ENCODE results near the gene NDUFB10.

The NDUFB10 gene

DNA sequence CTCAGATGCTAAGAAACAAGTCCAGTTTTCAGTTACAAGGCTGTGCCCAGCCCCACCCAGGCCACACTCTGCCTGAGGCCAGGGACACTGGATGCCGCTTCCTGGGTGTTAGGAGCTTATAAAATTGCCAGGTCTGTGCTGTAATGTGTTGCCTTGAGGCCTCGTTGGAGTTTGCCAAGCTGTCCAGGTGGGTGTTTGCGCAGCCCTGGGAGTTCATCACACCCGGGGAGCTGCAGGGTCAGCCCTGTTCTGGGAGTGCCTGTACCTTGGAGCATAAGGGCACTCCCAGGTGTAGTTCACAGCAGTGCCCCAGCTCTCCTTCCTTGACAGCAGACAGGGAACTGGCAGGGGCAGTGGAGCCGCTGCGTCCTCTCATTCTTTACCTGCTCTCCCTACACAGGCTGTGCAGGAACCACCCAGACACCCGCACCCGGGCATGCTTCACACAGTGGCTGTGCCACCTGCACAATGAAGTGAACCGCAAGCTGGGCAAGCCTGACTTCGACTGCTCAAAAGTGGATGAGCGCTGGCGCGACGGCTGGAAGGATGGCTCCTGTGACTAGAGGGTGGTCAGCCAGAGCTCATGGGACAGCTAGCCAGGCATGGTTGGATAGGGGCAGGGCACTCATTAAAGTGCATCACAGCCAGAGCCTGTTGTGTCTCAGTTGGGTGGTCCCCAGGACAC is 26.3 kb downstream of the NDUFB10 start:
- Histone ChIP-seq H3K9me3 (ENCODE audit: insufficient read depth, low read length) (no peaks in the 10 kb centered on the region), H3K36me3 (ENCODE audit: insufficient read depth, insufficient read length, low read length) (peaks cover 30% of the 10 kb centered on the region), H3K4me3 (ENCODE audit: insufficient read length, low read depth) (peak overlapping the region; percentile 89), H3K27me3 (ENCODE audit: insufficient read depth, insufficient read length) (peaks cover 14% of the 10 kb centered on the region), H3K4me1 (ENCODE audit: insufficient read depth, insufficient read length) (peaks cover 38% of the 10 kb centered on the region), H3K9ac (ENCODE audit: insufficient read length, low read depth) (peak overlapping the region; percentile 61)
- no peak for DNase-seq (ENCODE audit: low read depth, low spot score)
- no peak for TF ChIP-seq SUZ12 (IDR thresholded peaks at IDR 0.05; ENCODE audit: extremely low read depth, insufficient read depth, insufficient read length)
- no peak for TF ChIP-seq YY1 (IDR thresholded peaks at IDR 0.05; ENCODE audit: insufficient read depth, insufficient read length)
- no peak for TF ChIP-seq ZNF274 (IDR thresholded peaks at IDR 0.05; ENCODE audit: low read depth, low read length)

DNA sequence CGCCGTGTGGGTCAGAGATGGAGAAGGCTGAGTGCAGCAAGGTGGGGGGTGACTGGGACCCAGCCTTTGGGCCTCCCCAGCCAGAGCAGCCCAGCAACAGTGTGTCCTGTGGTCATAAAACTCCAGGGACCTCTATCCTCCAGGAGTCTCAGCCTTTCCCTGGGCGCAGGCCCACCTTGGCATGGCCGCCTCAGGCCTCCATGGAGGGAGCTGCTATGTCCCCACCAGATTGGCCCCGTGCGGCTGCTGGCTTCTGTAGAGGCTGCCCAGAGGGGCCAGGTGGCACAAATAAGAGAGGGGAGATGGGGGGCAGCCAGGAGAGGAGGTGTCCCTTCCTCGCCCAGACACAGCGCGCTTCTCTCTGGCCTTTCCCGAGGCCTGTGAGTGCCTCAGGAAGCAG is 27.9 kb downstream of the NDUFB10 start:
- DNase-seq (ENCODE audit: low read depth, low spot score) = no peak
- no peak for TF ChIP-seq ZNF274 (IDR thresholded peaks at IDR 0.05; ENCODE audit: low read depth, low read length)
- Histone ChIP-seq H3K4me3 (ENCODE audit: insufficient read length, low read depth) (no peak overlapping the region), H3K4me1 (ENCODE audit: insufficient read depth, insufficient read length) (peaks cover 36% of the 10 kb centered on the region), H3K36me3 (ENCODE audit: insufficient read depth, insufficient read length, low read length) (peaks cover 30% of the 10 kb centered on the region), H3K9ac (ENCODE audit: insufficient read length, low read depth) (no peak overlapping the region), H3K27me3 (ENCODE audit: insufficient read depth, insufficient read length) (peaks cover 28% of the 10 kb centered on the region), H3K9me3 (ENCODE audit: insufficient read depth, low read length) (no peaks in the 10 kb centered on the region)

DNA sequence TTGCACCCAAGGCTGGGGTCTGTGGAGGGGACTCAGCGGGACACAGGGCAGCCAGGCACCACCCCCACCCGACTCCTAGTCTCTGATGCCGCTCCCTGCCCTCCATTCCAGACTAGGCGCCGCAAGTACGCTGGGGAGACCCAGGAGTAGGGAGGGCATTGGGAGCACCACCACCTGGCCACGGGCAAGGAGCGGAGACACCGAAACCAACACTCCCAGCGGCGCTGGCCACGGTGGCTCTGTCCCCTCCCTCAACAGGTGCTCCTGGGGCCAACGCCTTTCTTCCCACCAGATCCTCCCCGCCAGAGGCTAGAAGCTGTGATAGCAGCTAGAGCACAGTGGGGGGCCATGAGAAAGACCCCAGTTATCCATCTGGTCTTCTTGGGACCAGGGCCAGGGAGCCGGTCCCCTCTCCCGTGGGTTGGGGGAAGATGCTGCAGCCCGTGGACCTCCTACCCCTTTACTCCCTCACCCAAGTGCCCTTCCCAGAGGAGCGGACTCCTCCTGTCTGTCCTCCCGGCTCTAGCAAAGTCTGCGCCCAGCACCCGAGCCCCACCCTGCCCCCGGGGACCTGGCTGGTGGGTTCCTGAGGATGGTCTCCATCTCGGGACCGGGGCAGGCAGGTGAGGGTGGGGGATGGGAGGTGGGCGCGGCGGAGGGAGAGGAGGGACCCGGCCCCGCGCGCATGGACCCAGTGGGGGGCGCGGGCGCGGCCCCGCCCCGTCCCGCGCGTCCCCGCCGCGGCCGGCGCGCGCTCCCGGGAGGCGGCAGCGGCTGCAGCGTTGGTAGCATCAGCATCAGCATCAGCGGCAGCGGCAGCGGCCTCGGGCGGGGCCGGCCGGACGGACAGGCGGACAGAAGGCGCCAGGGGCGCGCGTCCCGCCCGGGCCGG is 30.1 kb downstream of the NDUFB10 start, which contains the start of gene SYNGR3:
SYNGR3 (plus strand) TSS at position 762 of the 892 bp plus-strand sequence. CDS start 133 bp downstream, outside the sequence.
- Histone ChIP-seq H3K27me3 (ENCODE audit: insufficient read depth, insufficient read length) (peaks cover 28% of the 10 kb centered on the region), H3K9me3 (ENCODE audit: insufficient read depth, low read length) (no peaks in the 10 kb centered on the region), H3K4me3 (ENCODE audit: insufficient read length, low read depth) (peak within 1 kb of the TSS; percentile 63), H3K4me1 (ENCODE audit: insufficient read depth, insufficient read length) (peaks cover 45% of the 10 kb centered on the region), H3K36me3 (ENCODE audit: insufficient read depth, insufficient read length, low read length) (peaks cover 34% of the 10 kb centered on the region), H3K9ac (ENCODE audit: insufficient read length, low read depth) (peak within 1 kb of the TSS; percentile 89)
- TF ChIP-seq SUZ12 (IDR thresholded peaks at IDR 0.05; ENCODE audit: extremely low read depth, insufficient read depth, insufficient read length) = no peak
- no peak for TF ChIP-seq YY1 (IDR thresholded peaks at IDR 0.05; ENCODE audit: insufficient read depth, insufficient read length)
- no peak for TF ChIP-seq ZNF274 (IDR thresholded peaks at IDR 0.05; ENCODE audit: low read depth, low read length)
- no peak for DNase-seq (ENCODE audit: low read depth, low spot score)

DNA sequence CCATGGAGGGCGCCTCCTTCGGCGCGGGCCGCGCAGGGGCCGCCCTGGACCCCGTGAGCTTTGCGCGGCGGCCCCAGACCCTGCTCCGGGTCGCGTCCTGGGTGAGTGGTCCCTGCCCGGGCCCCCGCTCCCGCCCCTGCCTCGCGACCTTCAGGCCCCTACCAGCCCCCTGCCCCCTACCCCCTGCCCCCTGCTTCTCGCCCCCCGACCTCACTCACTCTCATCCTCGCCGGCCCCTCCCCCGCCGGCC is 30.7 kb downstream of the NDUFB10 start:
- peaks cover 31% of the 10 kb centered on the region for H3K36me3 ChIP-seq (ENCODE audit: insufficient read depth, insufficient read length, low read length)
- H3K4me3 ChIP-seq (ENCODE audit: insufficient read length, low read depth) = peak overlapping the region; percentile 49
- peaks cover 45% of the 10 kb centered on the region for H3K4me1 ChIP-seq (ENCODE audit: insufficient read depth, insufficient read length)
- H3K27me3 ChIP-seq (ENCODE audit: insufficient read depth, insufficient read length) = peaks cover 28% of the 10 kb centered on the region
- H3K9ac ChIP-seq (ENCODE audit: insufficient read length, low read depth) = peak overlapping the region; percentile 58
- H3K9me3 ChIP-seq (ENCODE audit: insufficient read depth, low read length) = no peaks in the 10 kb centered on the region
- DNase-seq (ENCODE audit: low read depth, low spot score) = no peak
- TF ChIP-seq SUZ12 (IDR thresholded peaks at IDR 0.05; ENCODE audit: extremely low read depth, insufficient read depth, insufficient read length) (no peak), ZNF274 (IDR thresholded peaks at IDR 0.05; ENCODE audit: low read depth, low read length) (no peak)

DNA sequence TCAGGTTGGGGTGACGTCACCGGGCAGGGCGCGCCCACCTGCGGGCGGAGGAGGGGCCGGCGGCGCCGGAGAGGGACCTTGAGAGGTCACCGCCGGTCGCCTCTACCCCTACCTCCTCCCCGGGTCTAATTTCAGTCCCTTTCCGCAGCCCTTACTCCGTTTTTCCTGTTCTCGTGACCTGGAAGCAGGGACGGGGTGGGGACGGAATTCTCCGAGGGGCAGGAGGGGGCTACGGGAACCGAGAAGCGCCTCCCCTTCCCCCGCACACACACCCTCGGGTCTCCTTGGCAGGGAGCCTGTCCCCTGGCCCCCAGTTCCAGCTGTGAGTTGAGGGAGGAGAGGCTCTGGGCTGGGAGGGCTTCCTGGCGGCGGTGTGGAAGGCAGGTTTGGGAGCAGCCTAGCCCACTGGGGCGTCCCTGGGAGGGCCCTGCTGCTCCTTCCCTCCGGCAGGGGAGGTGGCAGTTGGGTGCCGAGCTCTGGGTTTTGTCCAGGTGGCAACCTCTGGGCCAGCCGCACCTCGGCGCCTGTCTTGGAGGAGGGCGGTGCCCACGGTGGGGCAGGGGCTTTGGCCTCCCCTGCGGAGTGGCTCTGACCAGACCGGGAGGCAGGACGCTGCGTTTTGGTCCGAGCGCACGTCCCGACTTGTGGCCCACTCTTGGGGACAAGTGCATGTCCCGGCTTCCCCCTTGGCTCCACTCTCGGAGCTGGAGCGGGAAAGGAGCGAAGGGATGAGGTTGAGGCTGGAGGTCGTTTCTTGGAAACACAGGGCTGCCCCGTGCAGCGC is 31.2 kb downstream of the NDUFB10 start:
- Histone ChIP-seq H3K36me3 (ENCODE audit: insufficient read depth, insufficient read length, low read length) (peaks cover 31% of the 10 kb centered on the region), H3K4me1 (ENCODE audit: insufficient read depth, insufficient read length) (peaks cover 42% of the 10 kb centered on the region), H3K27me3 (ENCODE audit: insufficient read depth, insufficient read length) (peaks cover 28% of the 10 kb centered on the region), H3K4me3 (ENCODE audit: insufficient read length, low read depth) (peak overlapping the region; percentile 63), H3K9ac (ENCODE audit: insufficient read length, low read depth) (peak overlapping the region; percentile 89), H3K9me3 (ENCODE audit: insufficient read depth, low read length) (no peaks in the 10 kb centered on the region)
- DNase-seq (ENCODE audit: low read depth, low spot score) = no peak
- TF ChIP-seq ZNF274 (IDR thresholded peaks at IDR 0.05; ENCODE audit: low read depth, low read length) (no peak), SUZ12 (IDR thresholded peaks at IDR 0.05; ENCODE audit: extremely low read depth, insufficient read depth, insufficient read length) (no peak), YY1 (IDR thresholded peaks at IDR 0.05; ENCODE audit: insufficient read depth, insufficient read length) (no peak)

DNA sequence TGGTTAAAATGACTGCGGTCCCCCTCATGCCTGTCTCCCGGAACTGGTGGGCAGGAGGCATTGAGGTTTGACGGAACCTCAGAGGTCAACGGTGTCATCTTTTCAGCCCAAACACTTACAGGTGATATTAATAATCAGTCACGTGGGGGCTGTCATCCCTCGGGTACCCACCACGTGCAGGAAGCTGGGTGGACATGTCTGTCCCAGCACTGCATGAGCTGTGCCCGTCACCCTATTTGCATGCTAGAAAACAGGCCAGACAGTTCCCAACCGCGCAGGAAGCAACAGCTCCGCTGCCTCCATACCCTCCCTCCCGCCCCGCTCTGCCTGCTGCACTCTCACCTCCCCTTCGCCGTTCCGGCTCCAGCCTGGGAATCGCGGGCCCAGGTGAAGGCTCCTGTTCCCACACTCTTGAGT is 31.8 kb downstream of the NDUFB10 start:
- DNase-seq (ENCODE audit: low read depth, low spot score) = no peak
- H3K36me3 ChIP-seq (ENCODE audit: insufficient read depth, insufficient read length, low read length) = peaks cover 30% of the 10 kb centered on the region
- TF ChIP-seq ZNF274 (IDR thresholded peaks at IDR 0.05; ENCODE audit: low read depth, low read length) (no peak), YY1 (IDR thresholded peaks at IDR 0.05; ENCODE audit: insufficient read depth, insufficient read length) (no peak), SUZ12 (IDR thresholded peaks at IDR 0.05; ENCODE audit: extremely low read depth, insufficient read depth, insufficient read length) (no peak)
- H3K9ac ChIP-seq (ENCODE audit: insufficient read length, low read depth) = peak overlapping the region; percentile 89
- no peaks in the 10 kb centered on the region for H3K9me3 ChIP-seq (ENCODE audit: insufficient read depth, low read length)
- H3K4me1 ChIP-seq (ENCODE audit: insufficient read depth, insufficient read length) = peaks cover 36% of the 10 kb centered on the region
- peak overlapping the region; percentile 63 for H3K4me3 ChIP-seq (ENCODE audit: insufficient read length, low read depth)
- H3K27me3 ChIP-seq (ENCODE audit: insufficient read depth, insufficient read length) = peaks cover 28% of the 10 kb centered on the region

DNA sequence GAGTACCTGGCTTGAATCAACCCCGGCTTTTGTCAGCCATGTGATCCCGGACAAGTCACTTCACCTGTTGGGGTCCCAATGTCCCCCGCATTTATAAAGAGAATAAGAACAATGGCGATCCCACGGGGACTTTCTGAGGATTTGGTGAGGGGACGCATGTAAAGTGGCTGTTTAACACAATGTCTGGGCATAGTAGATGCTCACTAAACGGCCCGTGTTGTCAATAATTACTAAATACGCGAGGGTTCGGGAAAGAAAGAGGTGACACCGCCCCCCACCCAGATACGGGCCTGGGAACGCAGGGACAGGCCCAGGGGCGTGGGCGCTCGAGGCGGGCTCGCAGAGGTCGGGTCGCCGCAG is 32.2 kb downstream of the NDUFB10 start:
- peak overlapping the region; percentile 69 for H3K9ac ChIP-seq (ENCODE audit: insufficient read length, low read depth)
- H3K4me3 ChIP-seq (ENCODE audit: insufficient read length, low read depth) = peak overlapping the region; percentile 31
- peaks cover 28% of the 10 kb centered on the region for H3K27me3 ChIP-seq (ENCODE audit: insufficient read depth, insufficient read length)
- peaks cover 29% of the 10 kb centered on the region for H3K36me3 ChIP-seq (ENCODE audit: insufficient read depth, insufficient read length, low read length)
- no peak for DNase-seq (ENCODE audit: low read depth, low spot score)
- no peaks in the 10 kb centered on the region for H3K9me3 ChIP-seq (ENCODE audit: insufficient read depth, low read length)
- H3K4me1 ChIP-seq (ENCODE audit: insufficient read depth, insufficient read length) = peaks cover 33% of the 10 kb centered on the region
- TF ChIP-seq SUZ12 (IDR thresholded peaks at IDR 0.05; ENCODE audit: extremely low read depth, insufficient read depth, insufficient read length) = no peak
- no peak for TF ChIP-seq ZNF274 (IDR thresholded peaks at IDR 0.05; ENCODE audit: low read depth, low read length)

Data from NT2/D1 (cell line).